Adrenal gland (tissue), 12 donors: Measurements from ENCODE around the gene PRRT1B. TPM values are rescaled to one million over a fixed set of nuclear protein-coding genes. Genes with fewer than 3 reads are reported as not detected.

Experiments used
- DNase-seq, 7 donors: peaks; one replicate each; pipeline ENCODE4 v3.0.0-alpha.2; 2019 to 2020
- H3K27ac ChIP-seq, 5 donors: fragments of 200-600 bp; sonication (generic) in 4 of 5; 1 replicate in 3 of 5; 2 replicates in 2 of 5; pipeline versions ENCODE4 v1.5.1 to v1.8.0; 2016 to 2020; ENCODE audit warnings: mild to moderate bottlenecking in 1 of 5
- H3K27me3 ChIP-seq: fragments of 200-600 bp; 2 replicates; pipeline ENCODE4 v1.8.0; 2021
- H3K36me3 ChIP-seq, 2 donors: fragments of 200-600 bp; replicated peaks in 1 of 2; 1 replicate in 1 of 2; 2 replicates in 1 of 2; pipeline versions ENCODE4 v1.5.1 to v1.8.0; 2018 to 2022
- H3K4me1 ChIP-seq, 2 donors: fragments of 200-600 bp; replicated peaks in 1 of 2; 1 replicate in 1 of 2; 2 replicates in 1 of 2; pipeline versions ENCODE4 v1.5.1 to v1.8.0; 2018 to 2021
- H3K4me3 ChIP-seq, 4 donors: fragments of 200-600 bp; sonication (generic) in 3 of 4; one replicate each; pipeline ENCODE4 v1.5.1; 2016 to 2018
- H3K9me3 ChIP-seq, 3 donors: fragments of 200-600 bp; sonication (generic) in 1 of 3; replicated peaks in 1 of 3; 1 replicate in 2 of 3; 2 replicates in 1 of 3; pipeline versions ENCODE4 v1.5.1 to v1.8.0; 2016 to 2021
- CTCF ChIP-seq, 6 experiments: fragments of 450-650 bp in 4 of 6; fragments of 200-600 bp in 2 of 6; sonication (generic) in 1 of 6; IDR thresholded peaks; 1 replicate in 5 of 6; 2 replicates in 1 of 6; pipeline versions ENCODE4 v1.5.1 to v1.8.0; 2016 to 2021; ENCODE audit warnings: antibody characterized with exemption in 6 of 6, mild to moderate bottlenecking in 2 of 6, moderate library complexity in 1 of 6
- POLR2A ChIP-seq, 2 donors: fragments of 450-650 bp; IDR thresholded peaks; one replicate each; pipeline ENCODE4 v1.6.1; 2017; ENCODE audit warnings: antibody characterized with exemption in 2 of 2, mild to moderate bottlenecking in 2 of 2, moderate library complexity in 1 of 2
- WGBS, 4 donors: extraction: QIAGEN DNeasy Blood & Tissue Kit in 2 of 4; methylation state at CpG; one replicate each; pipeline versions ENCODE4 v1.1.5 to v1.1.7; 2013 to 2017; 5-methylcytosine and 5-hydroxymethylcytosine counted together
- intact Hi-C, 2 donors: fragments of 100-400 bp; cut with DNase I; formaldehyde crosslinking; loops; one replicate each; pipeline versions ENCODE4 v1.14.1 to v1.15.0; 2022 to 2023
- polyA plus RNA-seq, 3 donors: library from polyadenylated mRNA; stranded (reverse); fragments of 200-250 nt in 2 of 3; fragments of 350-450 nt in 1 of 3; fragmentation: Illumina TruSeq in 1 of 3; extraction: RNeasy Lipid Tissue Mini Kit (QIAGEN cat#74804) in 1 of 3; gene quantifications; one replicate each; pipeline ENCODE4 v1.2.3, GENCODE V29; 2013 to 2014
- total RNA-seq, 9 donors: library from RNA; depleted of rRNA in 4 of 9; stranded (reverse); fragments of >200 nt in 4 of 9; fragments of 120-200 nt in 1 of 9; fragmentation: NEBNext Ultra II Directional in 1 of 9; extraction: Animal tissue kit (Norgen Biotek cat#: 25700) in 1 of 9; gene quantifications; one replicate each; pipeline versions ENCODE4 v1.1.0 to v1.2.4, GENCODE V29; 2013 to 2023
- donor health status: healthy with polysubstance abuse.
- donor health status: Bipolar disorder and iron deficiency.
- donor health status: DM: yes; HTN: yes; CAD: no.
- donor health status: DM: no; HTN: no; CAD: no.
- donor health status: DM: no; HTN: no; CAD: no.
- donor health status: DM: yes; HTN: yes; CAD: no.

PRRT1B gene
- total and polyA plus RNA-seq, 12 donors = not detected

- DNase-seq = no peak
- no peaks in the 10 kb centered on the region for H3K4me1 ChIP-seq
- no peak overlapping the region for H3K27ac ChIP-seq
- H3K9me3 ChIP-seq = no peaks in the 10 kb centered on the region
- peaks cover 0 to 68% of the 10 kb centered on the region in 2 donors for H3K36me3 ChIP-seq
- no peak overlapping the region for H3K4me3 ChIP-seq
- no peaks in the 10 kb centered on the region for H3K27me3 ChIP-seq
- intact Hi-C loops = no loop called here
- TF ChIP-seq POLR2A (IDR thresholded peaks at IDR 0.05) (no peak), CTCF (IDR thresholded peaks at IDR 0.05) (no peak)
- WGBS, 4 donors = 61 to 95% (median 92%) methylated on average over 2 to 7 of the region's 7 CpGs
Measured at GRCh38 chr9:131597246-131597645, 51.9 kb downstream of the PRRT1B start.

GRCh38 chr9:131598121-131598520 lies 52.8 kb downstream of the PRRT1B start:
- DNase-seq = peak in 6 of 7 donors; percentile 47 to 82 (median 64)
- intact Hi-C loops = no loop called here
- no peak overlapping the region for H3K4me3 ChIP-seq
- no peaks in the 10 kb centered on the region for H3K9me3 ChIP-seq
- no peaks in the 10 kb centered on the region for H3K27me3 ChIP-seq
- WGBS, 4 donors = 74 to 80% (median 76%) methylated on average over 8 to 17 of the region's 17 CpGs
- TF ChIP-seq POLR2A (IDR thresholded peaks at IDR 0.05) (no peak), CTCF (IDR thresholded peaks at IDR 0.05) (no peak)
- H3K4me1 ChIP-seq = no peaks in the 10 kb centered on the region
- peak overlapping the region in 2 of 5 donors; percentile 61 to 64 for H3K27ac ChIP-seq
- H3K36me3 ChIP-seq = peaks cover 0 to 68% of the 10 kb centered on the region in 2 donors

GRCh38 chr9:131601683-131602181 lies 56.4 kb downstream of the PRRT1B start:
- Histone ChIP-seq H3K27me3 (no peaks in the 10 kb centered on the region), H3K4me1 (no peaks in the 10 kb centered on the region), H3K36me3 (peaks cover 0 to 50% of the 10 kb centered on the region in 2 donors), H3K27ac (no peak overlapping the region), H3K9me3 (no peaks in the 10 kb centered on the region), H3K4me3 (no peak overlapping the region)
- 93 to 95% (median 93%) methylated on average over 9 to 14 of the region's 14 CpGs for WGBS, 4 donors
- intact Hi-C loops = no loop called here
- no peak for DNase-seq
- TF ChIP-seq CTCF (IDR thresholded peaks at IDR 0.05) = no peak
- no peak for TF ChIP-seq POLR2A (IDR thresholded peaks at IDR 0.05)

GRCh38 chr9:131603199-131603598 lies 57.9 kb downstream of the PRRT1B start:
- intact Hi-C loops = no loop called here

More at GRCh38 chr9:131603199-131603598, 57.9 kb downstream of the PRRT1B start:
- TF ChIP-seq POLR2A (IDR thresholded peaks at IDR 0.05) (no peak), CTCF (IDR thresholded peaks at IDR 0.05) (no peak)
- no peak overlapping the region for H3K27ac ChIP-seq
- no peak overlapping the region for H3K4me3 ChIP-seq
- peaks cover 0 to 38% of the 10 kb centered on the region in 2 donors for H3K36me3 ChIP-seq
- H3K27me3 ChIP-seq = no peaks in the 10 kb centered on the region
- no peaks in the 10 kb centered on the region for H3K9me3 ChIP-seq
- no peak for DNase-seq
- 81 to 96% (median 90%) methylated on average over 7 to 9 of the region's 9 CpGs for WGBS, 4 donors
- peaks cover 0 to 6% of the 10 kb centered on the region in 2 donors for H3K4me1 ChIP-seq
